ENCODE data around the gene USHBP1. TPM values are rescaled to one million over a fixed set of nuclear protein-coding genes. Genes with fewer than 3 reads are reported as not detected.

The USHBP1 gene
- total and polyA plus RNA-seq, 10 of the 15 experiments (the other 5 are each of a cell fraction or from before 2014, with no cell fraction given): 0.05 to 0.96 (median 0.22) TPM; not detected in 2

DNA sequence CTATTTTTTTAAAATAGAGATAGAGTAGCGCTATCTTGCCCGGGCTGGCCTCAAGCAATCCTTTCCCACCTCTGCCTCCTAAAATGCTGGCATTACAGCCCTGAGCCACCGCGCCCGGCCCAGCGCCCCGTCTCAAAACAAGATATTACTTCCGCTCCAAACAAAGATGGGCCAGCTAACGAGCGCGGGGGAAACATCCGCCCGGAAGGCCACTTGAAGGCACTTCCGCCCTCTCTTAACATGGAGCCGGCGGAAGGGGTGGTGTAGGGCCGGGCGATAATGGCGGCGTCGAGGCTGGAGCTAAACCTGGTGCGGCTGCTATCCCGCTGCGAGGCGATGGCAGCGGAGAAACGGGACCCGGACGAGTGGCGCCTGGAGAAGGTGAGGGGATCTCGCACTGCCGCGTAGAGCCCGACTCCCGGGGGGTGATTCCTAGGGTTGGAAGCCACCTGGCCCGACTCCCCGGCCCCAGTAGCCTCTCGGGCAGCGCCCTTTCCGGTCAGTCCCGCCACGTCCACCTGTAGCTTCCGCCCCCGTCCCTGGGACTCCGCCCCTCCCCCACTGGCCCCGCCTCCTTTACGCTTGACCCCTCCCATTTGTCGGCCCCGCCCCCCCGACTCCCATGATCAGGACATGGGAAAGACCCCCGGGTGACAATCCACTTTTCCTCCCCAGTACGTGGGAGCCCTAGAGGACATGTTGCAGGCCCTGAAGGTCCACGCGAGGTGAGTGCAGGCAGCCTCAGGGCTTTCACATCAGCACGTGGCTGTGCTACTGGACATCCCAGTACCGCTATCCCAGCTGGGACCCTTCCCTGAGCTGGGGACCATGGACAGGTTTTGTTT lies 49.2 kb downstream of the USHBP1 start, which contains the start of gene USE1 (continued):
- TF ChIP-seq CBX5 (IDR thresholded peaks at IDR 0.05; ENCODE audit: low read depth): no peak
- peak; percentile 91 for TF ChIP-seq NR2C1 (IDR thresholded peaks at IDR 0.05)
- peak; percentile 97 for TF ChIP-seq POLR2A (IDR thresholded peaks at IDR 0.05; ENCODE audit: low read depth, low read length)
- TF ChIP-seq, protein P1, sequence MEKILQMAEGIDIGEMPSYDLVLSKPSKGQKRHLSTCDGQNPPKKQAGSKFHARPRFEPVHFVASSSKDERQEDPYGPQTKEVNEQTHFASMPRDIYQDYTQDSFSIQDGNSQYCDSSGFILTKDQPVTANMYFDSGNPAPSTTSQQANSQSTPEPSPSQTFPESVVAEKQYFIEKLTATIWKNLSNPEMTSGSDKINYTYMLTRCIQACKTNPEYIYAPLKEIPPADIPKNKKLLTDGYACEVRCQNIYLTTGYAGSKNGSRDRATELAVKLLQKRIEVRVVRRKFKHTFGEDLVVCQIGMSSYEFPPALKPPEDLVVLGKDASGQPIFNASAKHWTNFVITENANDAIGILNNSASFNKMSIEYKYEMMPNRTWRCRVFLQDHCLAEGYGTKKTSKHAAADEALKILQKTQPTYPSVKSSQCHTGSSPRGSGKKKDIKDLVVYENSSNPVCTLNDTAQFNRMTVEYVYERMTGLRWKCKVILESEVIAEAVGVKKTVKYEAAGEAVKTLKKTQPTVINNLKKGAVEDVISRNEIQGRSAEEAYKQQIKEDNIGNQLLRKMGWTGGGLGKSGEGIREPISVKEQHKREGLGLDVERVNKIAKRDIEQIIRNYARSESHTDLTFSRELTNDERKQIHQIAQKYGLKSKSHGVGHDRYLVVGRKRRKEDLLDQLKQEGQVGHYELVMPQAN (conservative IDR thresholded peaks at IDR 0.05): peak; percentile 88; the same call in 1 of the 2 replicates
- no peak for TF ChIP-seq RAD21 (IDR thresholded peaks at IDR 0.05; ENCODE audit: insufficient read depth, low read depth, low read length)
- no peak for TF ChIP-seq ZSCAN29 (IDR thresholded peaks at IDR 0.05)
- no peak for TF ChIP-seq ATF3 (IDR thresholded peaks at IDR 0.05; ENCODE audit: borderline replicate concordance, extremely low read depth, low read depth, low read length)
- no peak for TF ChIP-seq CHD4 (IDR thresholded peaks at IDR 0.05)

Measured in GM12878 (cell line).